CD14-positive monocyte (primary cell): ENCODE data around the gene DBR1. TPM values are rescaled to one million over a fixed set of nuclear protein-coding genes. Genes with fewer than 3 reads are reported as not detected.

Experiments used
- DNase-seq, 3 donors: peaks; one replicate each; pipeline ENCODE4 v3.0.0-alpha.2; 2011 to 2022
- H2AFZ ChIP-seq: 2 replicates; pipeline ENCODE4 v1.6.0; 2012; ENCODE audit warnings: mild to moderate bottlenecking, low read depth, low read length, inconsistent platforms; ENCODE audit not compliant: insufficient read depth, poor library complexity, severe bottlenecking
- H3K27ac ChIP-seq, 2 donors: 1 replicate in 1 of 2; 2 replicates in 1 of 2; pipeline ENCODE4 v1.5.1; 2012 to 2013; ENCODE audit warnings: low read length in 2 of 2, control low read depth in 1 of 2, inconsistent platforms in 1 of 2, low read depth in 1 of 2, mild to moderate bottlenecking in 1 of 2
- H3K27me3 ChIP-seq, 2 donors: one replicate each; pipeline versions ENCODE4 v1.6.0 to v1.6.1; 2011 to 2013; ENCODE audit warnings: low read length in 2 of 2; ENCODE audit not compliant: control insufficient read depth in 2 of 2, insufficient read depth in 2 of 2
- H3K36me3 ChIP-seq, 2 donors: replicated peaks in 1 of 2; 1 replicate in 1 of 2; 2 replicates in 1 of 2; pipeline versions ENCODE4 v1.5.1 to v1.6.1; 2012 to 2013; ENCODE audit warnings: low read length in 2 of 2, control low read depth in 1 of 2, inconsistent platforms in 1 of 2, mild to moderate bottlenecking in 1 of 2; ENCODE audit not compliant: insufficient read depth in 2 of 2, control insufficient read depth in 1 of 2
- H3K4me1 ChIP-seq, 2 donors: 1 replicate in 1 of 2; 2 replicates in 1 of 2; pipeline versions ENCODE4 v1.5.1 to v1.6.1; 2012 to 2013; ENCODE audit warnings: low read length in 2 of 2, control low read depth in 1 of 2, inconsistent platforms in 1 of 2, mild to moderate bottlenecking in 1 of 2, moderate library complexity in 1 of 2; ENCODE audit not compliant: insufficient read depth in 2 of 2, control insufficient read depth in 1 of 2
- H3K4me2 ChIP-seq: replicated peaks from 2 replicates; pipeline ENCODE3; 2012; ENCODE audit warnings: low read length, moderate library complexity, mild to moderate bottlenecking; ENCODE audit not compliant: poor library complexity, severe bottlenecking; ENCODE audit errors: extremely low read depth
- H3K4me3 ChIP-seq, 3 experiments: fragments of 200-600 bp in 1 of 3; sonication (generic) in 1 of 3; replicated peaks in 1 of 3; 1 replicate in 2 of 3; 2 replicates in 1 of 3; pipeline ENCODE4 v1.5.1; 2011 to 2013; ENCODE audit warnings: low read length in 3 of 3, mild to moderate bottlenecking in 3 of 3, control low read depth in 2 of 3, low read depth in 2 of 3, inconsistent platforms in 1 of 3, moderate library complexity in 1 of 3
- H3K79me2 ChIP-seq: 2 replicates; pipeline ENCODE4 v1.6.0; 2012; ENCODE audit warnings: mild to moderate bottlenecking, control low read depth, inconsistent platforms, low read length, moderate library complexity; ENCODE audit not compliant: insufficient read depth
- H3K9ac ChIP-seq: 2 replicates; pipeline ENCODE4 v1.6.0; 2017; ENCODE audit warnings: low read length, mild to moderate bottlenecking; ENCODE audit not compliant: insufficient read depth, poor library complexity, severe bottlenecking
- H3K9me3 ChIP-seq, 2 donors: replicated peaks in 1 of 2; 1 replicate in 1 of 2; 2 replicates in 1 of 2; pipeline versions ENCODE4 v1.5.1 to v1.6.1; 2012 to 2013; ENCODE audit warnings: low read length in 2 of 2, control low read depth in 1 of 2; ENCODE audit not compliant: control insufficient read depth in 1 of 2, insufficient read depth in 1 of 2
- H4K20me1 ChIP-seq: 2 replicates; pipeline ENCODE4 v1.6.0; 2012; ENCODE audit warnings: mild to moderate bottlenecking, low read length, control low read depth, moderate library complexity; ENCODE audit not compliant: insufficient read depth
- H3K27ac Mint-ChIP-seq, 7 donors: one replicate each; pipeline ENCODE4 v1.8.0; 2020; ENCODE audit warnings: mild to moderate bottlenecking in 7 of 7, mixed read lengths in 7 of 7, moderate library complexity in 6 of 7, inconsistent platforms in 2 of 7
- H3K27me3 Mint-ChIP-seq, 3 donors: one replicate each; pipeline ENCODE4 v1.8.0; 2021 to 2022; ENCODE audit warnings: low read depth in 3 of 3, mild to moderate bottlenecking in 3 of 3, mixed read lengths in 3 of 3, moderate library complexity in 3 of 3, inconsistent platforms in 1 of 3
- H3K36me3 Mint-ChIP-seq, 2 donors: one replicate each; pipeline ENCODE4 v1.8.0; 2020; ENCODE audit warnings: mixed read lengths in 2 of 2, inconsistent platforms in 1 of 2, mild to moderate bottlenecking in 1 of 2
- H3K4me1 Mint-ChIP-seq: one replicate; pipeline ENCODE4 v1.8.0; 2020; ENCODE audit warnings: mild to moderate bottlenecking, mixed read lengths
- H3K4me3 Mint-ChIP-seq, 2 donors: one replicate each; pipeline ENCODE4 v1.8.0; 2020; ENCODE audit warnings: mild to moderate bottlenecking in 2 of 2, mixed read lengths in 2 of 2, moderate library complexity in 1 of 2
- H3K9me3 Mint-ChIP-seq, 7 donors: one replicate each; pipeline ENCODE4 v1.8.0; 2020 to 2022; ENCODE audit warnings: mixed read lengths in 7 of 7, mild to moderate bottlenecking in 6 of 7, moderate library complexity in 6 of 7, inconsistent platforms in 2 of 7
- WGBS: methylation state at CpG from one replicate; pipeline ENCODE4 v1.1.5; 2013; ENCODE audit warnings: missing lambda C conversion rate; ENCODE audit not compliant: insufficient coverage; 5-methylcytosine and 5-hydroxymethylcytosine counted together
- intact Hi-C, 2 donors: fragments of 100-400 bp; cut with micrococcal nuclease; formaldehyde crosslinking; loops; one replicate each; pipeline versions ENCODE4 v1.15.0 to v1.15.1; 2023
- polyA plus RNA-seq, 3 donors: library from polyadenylated mRNA; depleted of rRNA in 1 of 3; unstranded in 2 of 3; stranded (reverse) in 1 of 3; fragments of 300-500 nt in 2 of 3; fragments of >200 nt in 1 of 3; fragmentation: Illumina TruSeq in 2 of 3; gene quantifications; 1 replicate in 2 of 3; 2 replicates in 1 of 3; pipeline ENCODE4 v1.2.3, GENCODE V29; 2012 to 2021
- TF ChIP-seq, protein P1 (sequence below): fragments of 200-600 bp; IDR thresholded peaks from one replicate; pipeline ENCODE4 v1.8.0; 2022; ENCODE audit warnings: antibody characterized with exemption, mild to moderate bottlenecking

Gene DBR1
- polyA plus RNA-seq, 3 donors, result 4.8 to 7.5 (median 5.6) TPM

DNA sequence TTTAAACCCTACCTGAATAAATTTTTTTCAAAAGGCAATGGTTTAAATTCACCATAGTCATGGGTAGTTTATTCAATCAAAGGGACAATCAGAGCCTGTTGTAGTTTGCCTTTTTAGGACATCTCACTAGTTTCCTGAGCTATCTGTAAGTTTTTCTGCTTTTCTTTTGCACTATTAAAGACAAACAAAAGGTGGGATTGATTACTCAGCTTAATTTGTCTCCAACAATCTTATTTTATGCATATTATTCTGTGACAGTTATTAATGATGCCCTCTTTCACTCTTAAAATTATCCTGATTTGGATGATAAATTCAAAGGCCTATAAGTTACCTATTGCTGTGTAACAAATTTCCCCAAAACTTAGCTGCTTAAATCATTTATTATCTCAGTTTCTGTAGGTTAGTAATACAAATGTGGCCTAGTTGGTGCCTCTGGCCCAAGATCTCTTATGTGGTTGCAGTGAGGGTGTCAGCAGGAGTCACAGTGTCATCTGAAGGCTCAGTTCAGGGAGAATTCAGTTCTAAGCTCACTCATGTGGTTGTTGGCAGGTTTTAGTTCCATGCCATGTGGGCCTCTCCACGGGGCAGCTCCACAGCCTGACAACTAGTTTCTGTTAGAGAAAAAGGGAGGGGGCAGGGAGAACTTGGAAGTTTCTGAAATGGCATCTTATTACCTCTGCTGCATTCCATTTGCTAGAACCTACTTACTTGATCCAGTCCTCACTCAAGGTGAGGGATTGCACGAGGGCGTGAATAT, 28.4 kb upstream of the DBR1 start:
- H3K4me2 ChIP-seq, result no peak overlapping the region
- no peaks in the 10 kb centered on the region for H3K9me3 ChIP-seq
- H3K9ac ChIP-seq, result peak overlapping the region; percentile 21
- peaks cover 0 to 17% of the 10 kb centered on the region in 2 donors for H3K36me3 ChIP-seq
- H4K20me1 ChIP-seq, result peaks cover 97% of the 10 kb centered on the region
- H3K27ac ChIP-seq, result peak overlapping the region in 1 of 2 donors; percentile 69
- TF ChIP-seq, protein P1, sequence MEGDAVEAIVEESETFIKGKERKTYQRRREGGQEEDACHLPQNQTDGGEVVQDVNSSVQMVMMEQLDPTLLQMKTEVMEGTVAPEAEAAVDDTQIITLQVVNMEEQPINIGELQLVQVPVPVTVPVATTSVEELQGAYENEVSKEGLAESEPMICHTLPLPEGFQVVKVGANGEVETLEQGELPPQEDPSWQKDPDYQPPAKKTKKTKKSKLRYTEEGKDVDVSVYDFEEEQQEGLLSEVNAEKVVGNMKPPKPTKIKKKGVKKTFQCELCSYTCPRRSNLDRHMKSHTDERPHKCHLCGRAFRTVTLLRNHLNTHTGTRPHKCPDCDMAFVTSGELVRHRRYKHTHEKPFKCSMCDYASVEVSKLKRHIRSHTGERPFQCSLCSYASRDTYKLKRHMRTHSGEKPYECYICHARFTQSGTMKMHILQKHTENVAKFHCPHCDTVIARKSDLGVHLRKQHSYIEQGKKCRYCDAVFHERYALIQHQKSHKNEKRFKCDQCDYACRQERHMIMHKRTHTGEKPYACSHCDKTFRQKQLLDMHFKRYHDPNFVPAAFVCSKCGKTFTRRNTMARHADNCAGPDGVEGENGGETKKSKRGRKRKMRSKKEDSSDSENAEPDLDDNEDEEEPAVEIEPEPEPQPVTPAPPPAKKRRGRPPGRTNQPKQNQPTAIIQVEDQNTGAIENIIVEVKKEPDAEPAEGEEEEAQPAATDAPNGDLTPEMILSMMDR, result no peak
- no peak overlapping the region for H3K4me3 ChIP-seq
- no CpG with 5 or more reads among the region's 3 CpGs for WGBS
- peaks cover 18 to 33% of the 10 kb centered on the region in 2 donors for H3K4me1 ChIP-seq
- intact Hi-C loops, result loop anchor here in 1 of 2 donors (1.0 kb wide), 1 partner anchor 10 kb away; no protein-coding TSS in a partner anchor
- H3K4me3 Mint-ChIP-seq, result no peak overlapping the region
- DNase-seq, result no peak
- H3K27ac Mint-ChIP-seq, result peak overlapping the region in 5 of 7 donors; percentile 11 to 84 (median 17)
- no peak overlapping the region for H2AFZ ChIP-seq
- no peaks in the 10 kb centered on the region for H3K27me3 ChIP-seq
- peaks cover 20 to 36% of the 10 kb centered on the region in 2 donors for H3K36me3 Mint-ChIP-seq
- no peaks in the 10 kb centered on the region for H3K27me3 Mint-ChIP-seq
- peaks cover 100% of the 10 kb centered on the region for H3K79me2 ChIP-seq
- H3K4me1 Mint-ChIP-seq, result peaks cover 33% of the 10 kb centered on the region
- H3K9me3 Mint-ChIP-seq, result peaks cover 0 to 4% (median 0%) of the 10 kb centered on the region in 7 donors

DNA sequence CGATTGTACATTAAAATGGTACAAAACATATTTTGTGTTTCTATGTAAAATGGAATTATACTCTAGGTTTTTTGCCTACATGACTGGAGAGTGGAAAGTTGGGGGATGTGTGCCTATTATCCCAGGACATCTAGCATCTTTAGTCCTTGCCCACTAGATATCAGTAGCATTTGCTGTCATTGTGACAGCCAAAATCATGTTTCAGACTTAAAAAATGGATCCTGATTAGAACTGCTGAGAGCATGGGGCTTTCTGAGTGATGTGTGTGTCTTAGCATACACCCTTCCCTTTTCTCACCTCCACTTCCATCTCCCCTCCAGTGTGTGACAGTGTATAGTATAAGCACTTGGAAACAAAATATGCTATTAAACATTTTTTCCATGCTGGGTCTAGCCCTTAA, 25.7 kb upstream of the DBR1 start:
- Histone ChIP-seq H3K4me2 (no peak overlapping the region), H3K79me2 (peaks cover 100% of the 10 kb centered on the region), H3K4me1 (peaks cover 18 to 33% of the 10 kb centered on the region in 2 donors), H3K9me3 (no peaks in the 10 kb centered on the region), H3K9ac (no peak overlapping the region), H3K4me3 (no peak overlapping the region), H4K20me1 (peaks cover 97% of the 10 kb centered on the region), H3K27me3 (no peaks in the 10 kb centered on the region), H2AFZ (no peak overlapping the region), H3K27ac (peak overlapping the region in 1 of 2 donors; percentile 67), H3K36me3 (peaks cover 0 to 7% of the 10 kb centered on the region in 2 donors)
- TF ChIP-seq, protein P1, result no peak
- WGBS, result no CpG with 5 or more reads among the region's 1 CpG
- no peaks in the 10 kb centered on the region for H3K27me3 Mint-ChIP-seq
- peak overlapping the region in 1 of 7 donors; percentile 60 for H3K27ac Mint-ChIP-seq
- no peaks in the 10 kb centered on the region for H3K9me3 Mint-ChIP-seq
- no peak for DNase-seq
- H3K4me1 Mint-ChIP-seq, result peaks cover 33% of the 10 kb centered on the region
- peaks cover 11 to 29% of the 10 kb centered on the region in 2 donors for H3K36me3 Mint-ChIP-seq
- H3K4me3 Mint-ChIP-seq, result no peak overlapping the region
- intact Hi-C loops, result no loop called here
